Daoy (cell line): ENCODE measurements around the gene RPS10. TPM values are rescaled to one million over a fixed set of nuclear protein-coding genes. Genes with fewer than 3 reads are reported as not detected.
"Not testable (repeated sequence)": the region's sequence is repeated elsewhere in the genome, so short reads cannot be mapped to it uniquely, and the experiment has no call there.

Experiments used
- DNase-seq: peaks from one replicate; pipeline ENCODE4 v3.0.0-alpha.2; 2015; ENCODE audit warnings: low read depth
- total RNA-seq: library from RNA; depleted of rRNA; stranded (reverse); fragments of >200 nt; shearing (Covaris generic); gene quantifications from 2 replicates; pipeline ENCODE4 v1.2.3, GENCODE V29; 2014

RPS10 gene
- total RNA-seq, 1 experiment from 2014 or later, result 6,506 TPM

DNA sequence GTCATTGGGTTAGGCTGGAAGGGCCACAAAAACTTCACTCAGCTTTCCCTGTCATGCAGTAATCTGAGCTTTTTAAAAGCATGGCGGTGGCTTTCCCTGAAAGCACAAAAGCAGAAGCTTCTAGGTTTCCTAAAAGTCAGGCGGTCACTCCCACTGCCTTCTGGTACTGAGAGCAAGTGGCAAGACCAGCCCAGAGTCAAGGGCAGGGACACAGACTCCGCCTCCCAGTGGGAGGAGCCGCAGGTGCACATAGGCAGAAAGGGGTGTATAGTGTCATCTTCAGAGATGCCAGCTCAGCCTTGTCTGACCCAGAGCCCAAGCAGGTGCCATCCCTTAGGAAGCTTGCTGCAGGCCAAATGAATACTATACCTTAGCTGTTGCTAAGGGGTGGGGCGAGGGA, 22.0 kb upstream of the RPS10 start:
- no peak for DNase-seq

DNA sequence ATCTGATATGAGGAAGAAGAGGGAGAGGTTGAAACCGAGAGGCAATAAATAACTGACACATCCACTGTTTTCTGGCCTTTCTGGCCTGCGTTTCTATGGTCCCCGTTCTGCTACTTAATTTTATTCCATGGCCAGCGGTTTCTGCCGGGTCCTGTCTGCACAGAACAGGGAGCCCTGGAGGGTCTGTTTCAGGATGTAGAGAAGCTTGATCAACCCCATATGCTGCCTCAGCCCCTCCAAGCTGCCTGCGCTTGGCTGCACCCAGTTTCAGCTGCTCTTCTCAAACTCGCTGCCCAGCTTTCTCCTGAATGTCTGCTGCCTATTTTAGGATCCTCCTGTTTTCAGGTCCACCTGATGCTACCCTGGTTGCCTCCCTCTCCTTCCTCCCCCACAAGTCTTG, 21.5 kb upstream of the RPS10 start:
- no peak for DNase-seq

DNA sequence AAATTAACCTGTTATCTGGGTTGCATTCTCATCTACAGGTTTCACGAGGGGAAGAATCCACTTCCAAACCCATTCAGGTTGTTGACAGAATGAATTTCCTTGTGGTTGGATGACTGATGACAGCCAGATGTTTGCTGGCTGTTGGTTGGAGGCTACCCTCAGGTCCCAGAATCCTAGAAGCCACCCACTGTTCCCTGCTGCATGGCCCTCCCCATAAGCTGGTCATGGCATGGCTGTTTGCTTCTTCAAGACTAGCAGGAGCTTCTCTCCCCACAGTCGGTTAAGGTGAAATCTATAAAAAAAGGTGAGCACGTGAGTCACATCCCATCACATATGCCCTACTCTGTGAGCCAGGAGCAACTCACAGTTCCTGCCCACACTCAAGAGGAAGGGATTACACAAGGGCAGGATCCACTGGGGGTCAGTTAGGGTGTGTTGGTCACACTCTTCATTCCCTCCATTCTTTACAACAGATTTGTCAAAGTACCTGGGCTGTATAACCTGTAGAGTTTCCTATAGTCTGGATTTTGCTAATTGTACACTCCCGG, 19.5 kb upstream of the RPS10 start:
- no peak for DNase-seq

DNA sequence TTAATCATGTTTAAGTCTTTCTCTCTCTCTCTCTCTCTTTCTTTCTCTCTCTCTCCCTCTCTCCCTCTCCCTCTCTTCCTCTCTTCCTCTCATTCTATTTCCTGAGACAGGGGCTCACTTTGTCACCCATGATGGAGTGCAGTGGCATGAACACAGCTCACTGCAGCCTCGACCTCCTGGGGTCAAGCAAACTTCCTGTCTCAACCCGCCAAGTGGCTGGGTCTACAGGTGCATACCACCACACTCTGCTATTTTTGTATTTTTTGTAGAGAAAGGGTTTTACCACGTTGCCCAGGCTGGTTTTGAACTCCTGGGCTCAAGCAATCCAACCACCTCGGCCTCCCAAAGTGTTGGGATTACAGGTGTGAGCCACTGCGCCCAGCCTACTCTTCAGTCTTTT, 15.7 kb upstream of the RPS10 start:
- DNase-seq, result no peak

DNA sequence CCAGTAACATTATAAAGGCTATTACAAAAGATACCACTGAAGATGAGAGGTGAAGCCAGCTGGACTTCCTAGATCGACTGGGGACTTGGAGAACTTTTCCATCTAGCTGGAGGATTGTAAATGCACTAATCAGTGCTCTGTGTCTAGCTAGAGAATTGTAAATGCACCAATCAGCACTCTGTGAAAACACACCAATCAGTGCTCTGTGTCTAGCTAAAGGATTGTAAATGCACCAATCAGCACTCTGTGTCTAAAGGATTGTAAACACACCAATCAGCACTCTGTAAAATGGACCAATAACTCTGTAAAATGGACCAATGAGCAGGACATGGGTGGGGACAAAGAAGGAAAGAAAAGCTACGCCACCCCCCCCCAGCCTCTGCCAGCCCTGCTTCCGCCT, 13.6 kb upstream of the RPS10 start:
- no peak for DNase-seq

DNA sequence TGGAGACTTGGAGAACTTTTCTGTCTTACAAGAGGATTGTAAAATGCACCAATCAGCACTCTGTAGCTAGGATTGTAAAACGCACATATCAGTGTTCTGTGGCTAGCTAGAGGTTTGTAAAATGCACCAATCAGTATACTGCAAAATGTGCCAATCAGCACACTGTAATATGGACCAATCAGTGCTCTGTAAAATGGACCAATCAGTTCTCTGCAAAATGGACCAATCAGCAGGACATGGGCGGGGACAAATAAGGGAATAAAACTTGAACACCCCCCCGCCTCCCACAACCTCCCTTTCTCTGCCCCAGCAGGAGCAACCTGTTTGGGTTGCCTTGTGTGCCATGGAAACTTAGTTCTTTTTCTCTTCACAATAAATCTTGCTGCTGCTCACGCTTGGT, 12.8 kb upstream of the RPS10 start:
- no peak for DNase-seq

DNA sequence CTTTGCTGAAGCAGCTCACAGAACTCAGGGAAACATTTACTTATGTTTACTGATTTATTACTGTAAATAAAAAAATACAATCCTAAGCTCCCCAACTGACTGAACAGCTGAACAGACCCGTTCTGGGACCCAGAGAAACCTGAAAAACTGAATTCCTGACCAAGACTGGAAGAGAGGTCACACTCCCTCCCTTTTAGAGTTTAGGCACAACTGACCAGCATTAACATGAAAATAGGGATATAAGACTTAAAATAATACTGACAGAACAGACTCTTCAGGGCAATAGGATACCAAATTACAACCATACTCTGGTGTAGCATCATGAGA, 11.7 kb upstream of the RPS10 start:
- DNase-seq, result no peak

DNA sequence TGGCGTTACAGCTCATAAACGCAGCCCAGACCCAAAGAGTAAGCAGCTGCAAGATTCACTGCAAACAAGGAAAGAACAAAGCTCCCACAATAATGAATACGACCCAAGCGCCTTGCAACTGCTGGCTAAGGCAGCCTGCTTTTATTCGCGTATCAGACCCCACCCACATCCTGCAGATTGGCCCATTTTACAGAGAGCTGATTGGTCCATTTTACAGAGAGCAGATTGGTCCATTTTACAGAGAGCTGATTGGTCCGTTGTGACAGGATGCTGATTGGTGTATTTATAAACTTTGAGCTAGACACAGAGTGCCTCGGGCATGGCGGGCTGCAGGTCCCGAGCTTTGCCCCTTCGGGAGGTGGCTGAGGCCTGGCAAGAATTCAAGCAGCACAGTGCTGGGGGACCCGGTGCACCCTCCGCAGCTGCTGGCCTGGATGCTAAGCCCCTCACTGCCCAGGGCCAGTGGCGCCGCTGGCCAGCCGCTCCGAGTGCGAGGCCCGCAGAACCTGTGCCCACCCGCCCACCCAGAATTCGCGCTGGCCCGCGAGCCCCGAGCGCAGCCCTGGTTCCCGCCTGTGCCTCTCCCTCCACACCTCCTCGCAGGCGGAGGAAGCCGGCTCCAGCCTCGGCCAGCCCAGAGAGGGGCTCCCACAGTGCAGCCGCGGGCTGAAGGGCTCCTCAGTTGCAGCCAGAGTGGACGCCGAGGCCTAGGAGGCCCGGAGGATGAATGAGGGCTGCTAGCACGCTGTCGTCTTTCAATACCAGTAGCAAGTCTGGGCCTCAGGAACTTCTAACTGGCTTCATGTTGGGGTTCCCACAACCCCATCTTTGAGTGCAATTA, 11.2 kb upstream of the RPS10 start:
- no peak for DNase-seq

DNA sequence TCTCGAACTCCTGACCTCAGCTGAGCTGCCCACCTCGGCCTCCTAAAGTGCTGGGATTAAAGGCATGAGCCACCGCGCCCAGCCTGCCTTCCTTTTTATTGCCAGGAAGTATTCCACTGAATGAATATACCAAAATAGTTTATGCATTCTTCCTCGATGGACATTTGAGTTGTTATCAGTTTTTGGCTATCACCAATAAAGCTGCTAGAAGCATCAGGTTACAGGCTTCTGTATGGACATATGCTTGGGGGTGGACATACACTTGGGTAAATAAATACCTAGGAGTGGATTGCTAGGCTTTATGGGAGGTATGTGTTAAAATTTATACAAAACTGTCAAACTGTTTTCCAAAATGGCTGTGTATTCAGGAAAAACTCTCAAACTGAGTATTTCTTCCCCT, 10.0 kb upstream of the RPS10 start:
- no peak for DNase-seq

DNA sequence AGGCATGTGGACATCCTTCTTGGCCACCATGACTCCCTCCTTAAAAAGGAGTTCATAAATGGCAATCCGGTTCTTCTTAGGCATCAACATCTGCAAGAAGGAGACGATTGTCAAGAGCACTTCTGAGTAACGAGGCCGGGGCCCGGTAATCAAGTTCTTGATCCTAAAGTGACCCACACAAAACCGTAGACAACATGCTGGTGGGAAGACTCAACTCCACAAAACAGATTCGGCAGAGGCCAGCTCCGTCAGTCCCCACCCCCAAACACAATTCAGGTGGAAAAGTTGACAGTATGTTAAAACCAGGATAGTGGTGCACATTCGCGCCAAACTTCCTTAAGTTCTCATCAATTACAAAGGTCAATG, 754 bp downstream of the RPS10 start:
- DNase-seq, result no peak

DNA sequence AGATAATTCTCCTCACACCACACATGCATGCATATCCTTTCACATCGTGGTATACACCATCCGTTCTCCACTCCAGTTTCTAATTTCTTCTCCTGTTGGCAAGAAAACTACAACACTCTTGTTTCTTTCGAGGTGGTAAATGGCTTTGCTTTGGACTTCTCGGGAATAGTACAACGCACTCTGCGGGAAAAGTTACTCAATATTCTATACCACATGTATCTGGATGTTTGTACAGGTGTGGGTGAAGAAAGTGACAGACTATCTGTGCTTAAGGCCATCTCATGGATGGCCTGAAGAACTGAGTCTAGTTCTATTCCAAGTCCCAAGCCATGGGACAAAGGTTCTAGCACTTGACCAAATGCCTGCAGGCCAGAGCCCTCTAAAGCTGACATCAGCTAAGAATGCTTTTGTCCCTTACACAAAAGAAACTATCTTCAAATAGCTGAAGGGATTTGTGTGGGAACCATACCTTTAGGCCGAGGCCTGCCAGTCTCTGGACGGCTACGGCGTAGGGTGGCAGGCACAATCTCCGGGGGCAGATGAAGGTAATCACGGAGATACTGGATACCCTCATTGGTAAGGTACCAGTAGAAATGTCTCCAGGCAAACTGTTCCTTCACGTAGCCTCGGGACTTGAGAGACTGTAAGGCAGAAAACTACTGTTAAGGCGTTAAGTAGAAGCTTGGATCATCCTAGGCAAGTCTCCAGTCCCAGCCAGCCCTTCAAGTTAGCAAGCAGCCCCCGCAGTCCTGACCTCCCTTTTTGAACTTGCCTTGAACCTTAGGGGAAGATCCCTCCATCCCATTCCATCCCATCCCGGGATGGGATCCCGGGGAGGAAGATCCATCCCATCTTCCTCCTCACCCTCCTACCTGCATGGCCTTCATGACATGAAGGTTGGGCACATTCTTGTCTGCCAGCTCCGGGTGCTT, 1.4 kb downstream of the RPS10 start:
- DNase-seq, result no peak

DNA sequence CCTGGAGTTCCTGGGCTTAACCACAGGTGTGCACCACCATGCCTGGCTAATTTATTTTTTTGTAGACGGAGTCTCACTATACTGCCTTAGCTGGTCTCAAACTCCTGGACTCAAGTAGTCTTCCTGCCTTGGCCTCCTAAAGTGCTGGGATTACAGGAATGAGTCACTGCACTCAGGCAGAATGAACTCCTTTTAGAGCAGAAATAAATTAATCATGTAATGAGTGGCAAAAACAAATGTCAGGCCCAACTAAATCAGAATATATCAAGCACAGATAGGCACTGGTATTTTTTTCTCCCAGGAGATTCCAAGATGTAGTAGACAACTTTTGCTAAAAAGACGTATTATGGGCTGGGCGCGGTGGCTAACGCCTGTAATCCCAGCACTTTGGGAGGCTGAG, 2.6 kb downstream of the RPS10 start:
- DNase-seq, result no peak

DNA sequence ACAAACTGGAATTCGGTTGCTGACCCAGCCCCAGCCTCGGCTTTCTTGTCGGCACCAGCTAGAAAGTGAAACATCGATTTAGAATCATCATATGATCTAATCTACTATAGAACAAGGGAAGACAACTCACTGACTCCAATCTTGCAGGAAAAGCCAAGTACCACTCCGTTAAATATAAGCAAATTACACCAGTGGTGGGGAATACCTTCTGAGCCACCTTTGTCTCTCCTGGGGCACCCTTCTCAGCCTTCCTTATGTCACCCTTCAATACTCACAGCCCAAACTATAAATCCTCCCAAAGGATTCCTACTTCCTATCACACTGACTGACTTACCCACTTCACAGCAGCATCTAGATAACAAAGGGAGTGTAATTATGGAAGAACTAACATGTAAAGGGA, 7.5 kb downstream of the RPS10 start:
- DNase-seq, result no peak

DNA sequence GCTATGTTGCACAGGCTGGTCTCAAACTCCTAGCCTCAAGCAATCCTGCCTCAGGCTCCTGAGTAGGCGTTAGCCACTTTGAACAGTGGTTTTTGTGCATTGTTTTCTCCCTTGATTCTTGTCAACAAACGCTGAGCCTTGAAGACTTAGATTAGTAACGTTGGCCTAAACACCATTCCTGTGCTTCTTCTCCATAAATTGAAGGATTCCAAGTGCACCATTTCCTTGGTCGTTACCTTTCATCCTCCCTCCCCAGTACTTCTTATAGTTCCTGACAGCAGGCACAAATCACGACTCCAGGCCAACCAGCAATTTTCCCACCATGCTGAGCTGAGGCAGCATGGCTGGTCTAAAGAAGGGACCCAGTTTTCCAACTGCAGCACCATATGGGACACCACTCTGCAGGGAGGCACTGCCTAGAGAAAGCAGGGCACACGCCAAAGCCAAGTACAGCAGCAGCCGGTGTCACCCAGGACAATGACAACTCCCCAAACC, 8.9 kb downstream of the RPS10 start:
- DNase-seq, result peak; percentile 15

DNA sequence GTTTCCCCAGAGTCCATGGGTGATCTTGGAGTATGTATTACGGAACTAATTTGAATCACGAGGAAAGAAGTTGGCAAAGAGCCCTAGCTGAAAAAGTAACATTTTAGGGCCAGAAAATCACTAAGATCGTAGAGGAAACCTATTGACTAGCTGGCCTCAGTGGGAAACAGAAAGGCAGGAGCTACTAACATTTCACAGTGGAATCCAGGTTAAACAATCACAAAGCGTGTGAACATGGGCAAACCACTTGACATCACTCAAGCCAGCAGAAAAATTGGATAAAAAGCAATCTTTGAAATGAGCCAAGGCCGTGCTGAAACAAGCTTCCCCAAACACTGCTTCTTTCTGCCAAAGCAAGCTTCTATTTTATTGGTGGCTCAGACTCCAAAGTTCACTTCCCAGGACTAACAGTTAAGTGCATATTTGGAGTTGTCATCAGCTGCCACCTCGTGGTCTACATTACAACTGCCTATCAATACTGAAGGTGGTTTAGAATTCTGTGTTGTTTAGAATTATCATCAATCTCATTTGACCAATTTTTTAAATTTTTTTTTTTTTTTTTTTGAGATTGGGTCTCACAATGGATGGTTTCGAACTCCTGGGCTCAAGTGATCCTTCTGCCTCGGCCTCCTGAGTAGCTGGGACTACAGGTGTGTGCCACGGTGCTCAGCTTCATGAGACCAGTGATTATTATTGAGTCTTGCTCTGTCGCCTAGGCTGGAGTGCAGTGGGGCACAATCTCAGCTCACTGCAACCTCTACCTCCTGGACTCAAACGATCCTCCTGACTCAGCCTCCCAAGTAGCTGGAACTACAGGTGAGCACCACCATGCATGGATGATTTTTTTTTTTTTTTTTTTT, 10.6 kb downstream of the RPS10 start:
- DNase-seq, result peak; percentile 55

DNA sequence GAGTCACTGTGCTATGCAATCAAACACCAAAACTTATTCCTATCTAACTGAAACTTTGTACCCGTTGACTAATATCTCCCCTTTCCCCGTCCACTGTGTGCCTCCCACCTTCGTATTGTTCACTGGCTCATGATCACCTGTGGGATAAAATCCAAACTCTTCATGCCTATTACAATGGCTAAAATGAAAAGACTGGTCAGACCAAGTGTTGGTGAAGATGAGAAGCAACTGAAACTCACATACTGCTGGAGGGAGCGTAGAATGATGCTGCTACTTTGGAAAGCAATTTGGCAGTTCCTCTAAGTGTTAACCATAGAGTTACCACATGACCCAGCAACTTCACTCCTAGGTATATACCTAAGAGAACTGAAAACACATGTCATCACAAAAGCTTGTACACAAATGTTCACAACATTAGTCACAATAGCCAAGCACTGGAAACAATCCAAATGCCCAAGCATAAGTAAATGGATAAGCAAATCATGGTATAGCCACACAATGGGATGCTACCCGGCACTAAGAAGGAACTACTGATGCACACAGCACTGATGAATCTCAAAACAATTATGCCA, 13.1 kb downstream of the RPS10 start:
- DNase-seq, result no peak

DNA sequence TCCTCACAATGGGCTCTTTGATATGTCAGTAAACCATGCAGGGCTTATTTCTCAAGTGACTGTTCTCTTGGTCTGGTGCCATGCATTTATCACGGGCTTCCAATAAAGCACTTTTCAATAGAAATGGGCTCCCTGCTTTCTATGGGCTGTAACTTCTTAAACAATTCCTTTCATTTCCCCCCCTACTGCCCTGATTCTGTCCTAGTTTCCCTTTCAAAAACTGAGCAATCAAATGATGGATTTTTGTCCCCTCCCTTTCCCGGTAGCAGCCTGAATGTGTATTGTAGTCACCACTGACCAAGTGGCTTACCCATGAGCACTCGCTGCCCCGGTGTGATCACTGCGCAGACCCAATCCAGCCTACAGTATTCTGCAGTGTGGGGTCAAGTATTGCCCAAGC, 13.9 kb downstream of the RPS10 start:
- DNase-seq, result no peak

DNA sequence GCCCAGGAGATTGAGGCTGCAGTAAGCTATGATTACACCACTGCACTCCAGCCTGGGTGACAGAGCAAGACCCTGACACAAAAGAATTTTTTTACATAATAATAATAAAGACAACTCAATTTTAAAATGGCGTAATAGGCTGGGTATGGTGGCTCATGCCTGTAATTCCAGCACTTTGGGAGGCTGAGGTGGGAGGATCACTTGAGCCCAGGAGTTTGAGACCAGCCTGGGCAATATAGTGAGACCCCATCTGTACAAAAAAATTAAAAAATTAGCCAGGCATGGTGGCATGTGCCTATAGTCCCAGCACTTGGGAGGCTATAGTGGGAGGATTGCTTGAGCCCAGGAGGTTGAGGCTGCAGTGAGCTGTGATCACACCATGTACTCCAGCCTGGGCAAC, 18.0 kb downstream of the RPS10 start:
- DNase-seq, result not testable (repeated sequence)

DNA sequence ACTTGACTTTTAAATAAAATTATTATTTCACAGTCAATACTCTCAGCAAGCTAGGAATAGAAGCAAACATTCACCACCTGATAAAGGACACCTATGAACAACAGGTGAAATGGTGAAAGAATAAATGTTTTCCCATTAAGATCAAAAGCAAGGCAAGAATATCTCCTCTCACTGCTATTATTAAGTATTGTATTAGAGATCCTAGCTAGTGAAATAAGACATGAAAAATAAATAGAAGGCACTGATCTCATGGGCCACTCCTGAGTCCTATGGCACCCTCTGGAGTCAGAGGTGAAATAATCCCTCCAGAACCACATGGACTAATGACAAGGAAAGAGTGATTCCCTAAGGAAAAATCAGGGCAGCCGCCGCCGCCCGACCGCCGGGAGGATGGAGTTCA, 29.4 kb downstream of the RPS10 start:
- DNase-seq, result no peak

DNA sequence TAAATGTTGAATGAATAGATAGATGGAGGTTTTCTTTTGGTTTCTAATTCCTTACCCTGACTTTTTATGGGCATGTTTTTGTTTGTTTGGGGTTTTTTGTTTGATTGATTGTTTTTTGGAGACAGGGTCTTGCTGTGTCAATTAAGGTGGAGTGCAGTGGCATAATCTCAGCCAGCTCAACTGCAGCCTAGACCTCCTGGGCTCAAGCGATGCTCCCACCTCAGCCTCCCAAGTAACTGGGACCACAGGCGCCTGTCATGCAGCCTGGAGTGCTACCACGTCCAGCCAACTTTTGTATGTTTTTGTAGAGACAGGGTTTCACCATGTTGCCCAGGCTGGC, 31.9 kb downstream of the RPS10 start:
- no peak for DNase-seq

DNA sequence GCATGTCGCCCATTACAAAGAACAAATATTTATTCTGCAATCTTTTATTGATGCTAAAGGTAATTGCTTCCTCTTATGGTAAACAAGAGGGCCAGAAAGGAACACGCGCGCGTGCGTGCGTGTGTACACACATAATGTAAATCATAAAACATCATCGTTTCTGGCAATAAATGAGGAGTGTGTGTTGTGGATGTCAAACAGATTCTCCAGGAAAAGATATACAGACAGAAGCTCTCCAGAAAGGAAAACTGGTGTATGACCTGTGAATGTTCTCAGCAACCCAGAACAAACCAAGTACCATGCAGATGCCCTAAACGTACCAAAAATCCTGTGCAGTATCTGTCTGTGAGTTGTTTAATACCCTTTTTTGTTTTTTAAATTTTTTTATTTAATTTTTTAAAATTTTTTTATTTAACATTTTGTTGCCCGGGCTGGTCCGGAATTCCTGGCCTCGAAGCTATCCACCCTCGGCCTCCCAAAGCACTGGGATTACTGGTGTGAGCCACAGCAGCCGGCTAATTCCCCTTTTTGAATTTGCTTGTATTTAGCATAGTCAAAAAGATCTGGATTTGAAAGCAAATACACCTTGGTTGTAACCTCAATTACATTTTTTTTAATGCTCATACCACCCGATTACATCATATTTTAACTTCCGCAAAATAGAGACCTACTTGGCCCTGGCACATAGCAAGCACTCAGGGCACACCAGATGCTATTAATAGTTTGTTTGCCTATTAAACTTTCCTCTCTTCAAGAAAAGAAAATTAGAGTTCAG, 32.5 kb downstream of the RPS10 start:
- DNase-seq, result no peak
